ENCODE data around the gene WEE2. TPM values are rescaled to one million over a fixed set of nuclear protein-coding genes. Genes with fewer than 3 reads are reported as not detected.

The WEE2 gene
- total and polyA plus RNA-seq, 7 donors: 0.20 TPM; not detected in 6

DNA sequence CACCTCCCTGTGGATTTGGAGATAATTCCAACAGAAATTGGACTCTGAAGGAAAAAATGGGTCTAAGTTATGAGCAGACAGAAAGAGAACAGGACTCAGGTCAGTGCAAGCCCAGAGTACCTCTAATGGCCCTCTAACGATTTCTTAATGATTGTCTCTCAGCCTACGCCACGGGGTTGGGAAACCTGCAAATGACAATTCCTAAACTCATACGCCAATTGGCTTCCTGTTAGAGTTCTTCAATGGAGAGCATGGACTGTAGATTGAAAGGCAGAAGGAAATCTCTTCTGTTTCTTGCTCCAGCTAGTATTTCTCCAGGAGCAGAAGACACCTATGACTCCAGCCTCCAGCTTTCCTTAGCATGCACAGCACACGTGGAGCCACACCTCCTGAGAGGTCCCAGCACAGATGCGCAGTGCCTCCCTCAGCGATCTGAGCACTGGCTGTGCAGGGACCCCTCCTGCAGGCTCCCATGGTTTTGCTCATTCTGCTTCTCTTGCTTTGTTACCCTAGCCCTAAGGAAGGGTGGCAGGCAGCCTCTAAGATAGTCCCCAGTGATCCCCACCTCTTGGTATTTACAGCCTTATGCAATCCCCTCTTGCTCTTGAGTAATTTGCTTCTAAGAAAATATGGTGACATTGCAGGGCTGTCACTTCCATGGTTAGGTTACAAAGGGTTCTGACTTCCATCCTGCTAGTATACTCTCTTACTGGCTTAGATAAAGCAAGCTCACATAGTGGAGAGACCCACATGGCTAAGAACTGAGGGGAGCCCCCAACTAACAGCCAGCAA lies 36.3 kb upstream of the WEE2 start:
- H3K4me1 ChIP-seq: no peaks in the 10 kb centered on the region
- H3K36me3 ChIP-seq: peaks cover 0 to 35% (median 3%) of the 10 kb centered on the region in 4 donors
- WGBS, 2 donors: 95 to 96% methylated on average over 7 of the region's 7 CpGs
- H3K27me3 ChIP-seq: no peaks in the 10 kb centered on the region
- no peaks in the 10 kb centered on the region for H3K9me3 ChIP-seq
- intact Hi-C loops (cut with DNase I): no loop called here
- TF ChIP-seq EP300 (IDR thresholded peaks at IDR 0.05) (no peak), POLR2AphosphoS5 (IDR thresholded peaks at IDR 0.05) (no peak), POLR2A (IDR thresholded peaks at IDR 0.05) (no peak), CTCF (IDR thresholded peaks at IDR 0.05) (no peak)
- H3K4me3 ChIP-seq: no peak overlapping the region
- no peak overlapping the region for H3K27ac ChIP-seq
- DNase-seq: no peak

DNA sequence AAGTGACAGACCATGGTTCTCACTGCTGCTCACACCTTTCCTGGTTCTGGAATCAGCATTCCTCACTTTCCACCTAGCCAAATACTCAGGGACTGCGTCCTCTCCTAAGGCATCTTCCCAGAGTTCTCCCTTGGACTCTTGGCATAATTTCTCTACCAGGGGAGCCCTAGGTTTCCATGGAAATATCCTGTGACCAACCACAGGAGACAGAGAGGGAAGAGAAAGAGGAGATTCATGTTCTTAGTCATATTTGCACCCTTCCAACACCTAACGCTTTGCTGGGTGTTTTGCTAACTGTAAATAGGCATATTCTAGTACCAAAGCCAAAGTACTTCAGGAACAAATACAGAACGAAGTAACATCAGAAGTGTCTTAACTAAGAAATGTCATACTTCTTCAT lies 34.8 kb upstream of the WEE2 start:
- H3K27ac ChIP-seq: no peak overlapping the region
- peaks cover 0 to 35% (median 3%) of the 10 kb centered on the region in 4 donors for H3K36me3 ChIP-seq
- H3K27me3 ChIP-seq: no peaks in the 10 kb centered on the region
- no peaks in the 10 kb centered on the region for H3K4me1 ChIP-seq
- TF ChIP-seq EP300 (IDR thresholded peaks at IDR 0.05) (no peak), POLR2A (IDR thresholded peaks at IDR 0.05) (no peak), CTCF (IDR thresholded peaks at IDR 0.05) (no peak), POLR2AphosphoS5 (IDR thresholded peaks at IDR 0.05) (no peak)
- 93 to 96% methylated on average over 3 of the region's 3 CpGs for WGBS, 2 donors
- H3K9me3 ChIP-seq: no peaks in the 10 kb centered on the region
- intact Hi-C loops (cut with DNase I): no loop called here
- no peak overlapping the region for H3K4me3 ChIP-seq
- DNase-seq: no peak

GRCh38 chr7:141674171-141674671 lies 33.9 kb upstream of the WEE2 start:
- no peak overlapping the region for H3K4me3 ChIP-seq
- intact Hi-C loops (cut with DNase I): no loop called here
- H3K27me3 ChIP-seq: no peaks in the 10 kb centered on the region
- peak overlapping the region in 1 of 4 donors; percentile 39 for H3K27ac ChIP-seq
- TF ChIP-seq EP300 (IDR thresholded peaks at IDR 0.05) (no peak), POLR2AphosphoS5 (IDR thresholded peaks at IDR 0.05) (no peak), CTCF (IDR thresholded peaks at IDR 0.05) (no peak), POLR2A (IDR thresholded peaks at IDR 0.05) (no peak)
- DNase-seq: no peak
- no peaks in the 10 kb centered on the region for H3K9me3 ChIP-seq
- H3K4me1 ChIP-seq: no peaks in the 10 kb centered on the region
- H3K36me3 ChIP-seq: peaks cover 0 to 35% (median 3%) of the 10 kb centered on the region in 4 donors
- 92 to 94% methylated on average over 5 of the region's 5 CpGs for WGBS, 2 donors

DNA sequence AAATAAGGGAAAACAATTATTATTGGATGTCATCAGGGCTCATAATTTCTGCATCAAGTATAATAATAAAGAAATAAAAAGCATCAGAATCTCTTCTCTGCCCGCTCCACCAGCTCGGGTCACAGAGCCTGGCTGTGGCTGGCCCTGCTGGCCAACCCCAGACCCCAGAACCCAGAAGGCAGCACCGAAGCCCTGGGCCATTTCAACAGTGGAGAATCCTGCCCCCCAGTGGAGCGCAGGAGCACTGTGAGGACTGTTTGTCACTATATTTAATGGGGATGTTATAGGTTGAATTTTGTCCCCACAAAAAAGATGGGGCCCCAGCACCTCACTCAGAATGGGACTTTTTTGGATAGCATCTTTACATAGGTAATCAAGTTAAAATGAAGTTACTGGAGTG lies 33.5 kb upstream of the WEE2 start:
- 83 to 85% methylated on average over 4 of the region's 4 CpGs for WGBS, 2 donors
- intact Hi-C loops (cut with DNase I): no loop called here
- H3K27ac ChIP-seq: peak overlapping the region in 1 of 4 donors; percentile 40

More for the DNA sequence above, 33.5 kb upstream of the WEE2 start:
- no peak for DNase-seq
- peaks cover 0 to 36% (median 3%) of the 10 kb centered on the region in 4 donors for H3K36me3 ChIP-seq
- TF ChIP-seq EP300 (IDR thresholded peaks at IDR 0.05) (no peak), CTCF (IDR thresholded peaks at IDR 0.05) (peak in 1 of 4 experiments; percentile 10)
- no peaks in the 10 kb centered on the region for H3K4me1 ChIP-seq
- H3K27me3 ChIP-seq: no peaks in the 10 kb centered on the region
- no peaks in the 10 kb centered on the region for H3K9me3 ChIP-seq
- H3K4me3 ChIP-seq: no peak overlapping the region

Measured in sigmoid colon (tissue), 7 donors.